Measurements from ENCODE around the gene DLL4.

The DLL4 gene

DNA sequence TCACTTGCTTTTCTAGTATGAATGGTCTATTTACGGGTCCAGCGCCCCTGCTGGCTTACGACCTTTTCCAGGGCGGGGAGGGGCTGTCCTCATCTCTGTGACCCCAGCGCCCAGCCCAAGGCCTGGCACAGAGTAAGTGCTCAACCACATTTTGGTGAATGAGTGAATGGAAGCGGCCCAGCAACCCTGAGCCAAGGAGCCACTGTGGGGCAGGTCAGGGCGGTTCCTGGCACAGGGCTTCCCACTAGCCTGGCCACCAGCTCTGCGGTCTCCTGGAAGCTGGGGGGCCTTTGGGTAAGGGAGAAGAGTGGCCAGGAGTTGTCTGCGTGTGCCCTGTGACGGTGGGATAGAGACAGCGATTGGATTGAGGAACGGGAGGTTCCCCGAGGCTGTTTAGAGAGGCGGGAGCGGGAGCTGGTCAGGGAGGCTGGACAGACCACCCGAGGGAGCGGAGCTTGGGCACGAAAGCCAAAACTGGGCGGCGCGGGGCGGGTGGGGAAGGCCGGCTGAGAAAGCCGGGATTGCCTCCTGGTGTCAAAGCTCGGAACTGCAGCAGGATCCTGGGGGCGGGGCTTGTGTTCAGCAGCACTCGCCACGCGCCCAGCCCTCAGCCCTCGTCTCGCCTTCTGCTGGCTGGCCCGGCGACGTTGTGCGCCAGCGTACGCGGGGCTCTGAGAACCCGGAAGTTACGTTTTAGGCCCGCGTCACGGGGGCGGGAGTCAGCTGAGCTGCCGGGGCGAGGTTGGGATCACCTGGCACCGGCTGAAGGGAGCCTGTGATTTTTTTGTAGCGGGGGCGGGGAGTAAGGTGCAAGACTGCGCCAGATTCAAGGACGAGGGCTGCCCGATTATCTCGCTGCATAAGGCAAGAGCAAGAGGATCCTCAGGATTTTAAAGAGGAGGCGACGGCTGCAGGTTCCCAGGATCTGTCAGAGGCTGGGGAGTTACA is 35.1 kb upstream of the DLL4 start, which contains the start of gene VPS18:
Gene VPS18 (plus strand): TSS at position 718 of the 948 bp plus-strand sequence. CDS start 319 bp downstream, outside the sequence.
- Histone ChIP-seq H3K9ac (ENCODE audit: low read length in 5 of 5) (peak within 1 kb of the TSS; percentile 84 to 94 (median 93)), H3K4me3 (ENCODE audit: low read depth in 1 of 5, low read length in 5 of 5) (peak within 1 kb of the TSS; percentile 86 to 92 (median 91)), H3K36me3 (ENCODE audit: control insufficient read depth in 5 of 5, insufficient read depth in 5 of 5, low read length in 5 of 5) (peaks cover 4 to 20% (median 14%) of the 10 kb centered on the region in 5 donors), H3K9me3 (ENCODE audit: control insufficient read depth in 5 of 5, low read length in 5 of 5) (no peaks in the 10 kb centered on the region), H3K4me1 (ENCODE audit: control insufficient read depth in 5 of 5, insufficient read depth in 5 of 5, low read length in 5 of 5) (peaks cover 8 to 26% (median 21%) of the 10 kb centered on the region in 5 donors), H3K27ac (ENCODE audit: low read depth, low read length) (peak within 1 kb of the TSS; percentile 79), H3K27me3 (ENCODE audit: control insufficient read depth in 5 of 5, insufficient read depth in 4 of 5, low read length in 5 of 5) (no peaks in the 10 kb centered on the region)

DNA sequence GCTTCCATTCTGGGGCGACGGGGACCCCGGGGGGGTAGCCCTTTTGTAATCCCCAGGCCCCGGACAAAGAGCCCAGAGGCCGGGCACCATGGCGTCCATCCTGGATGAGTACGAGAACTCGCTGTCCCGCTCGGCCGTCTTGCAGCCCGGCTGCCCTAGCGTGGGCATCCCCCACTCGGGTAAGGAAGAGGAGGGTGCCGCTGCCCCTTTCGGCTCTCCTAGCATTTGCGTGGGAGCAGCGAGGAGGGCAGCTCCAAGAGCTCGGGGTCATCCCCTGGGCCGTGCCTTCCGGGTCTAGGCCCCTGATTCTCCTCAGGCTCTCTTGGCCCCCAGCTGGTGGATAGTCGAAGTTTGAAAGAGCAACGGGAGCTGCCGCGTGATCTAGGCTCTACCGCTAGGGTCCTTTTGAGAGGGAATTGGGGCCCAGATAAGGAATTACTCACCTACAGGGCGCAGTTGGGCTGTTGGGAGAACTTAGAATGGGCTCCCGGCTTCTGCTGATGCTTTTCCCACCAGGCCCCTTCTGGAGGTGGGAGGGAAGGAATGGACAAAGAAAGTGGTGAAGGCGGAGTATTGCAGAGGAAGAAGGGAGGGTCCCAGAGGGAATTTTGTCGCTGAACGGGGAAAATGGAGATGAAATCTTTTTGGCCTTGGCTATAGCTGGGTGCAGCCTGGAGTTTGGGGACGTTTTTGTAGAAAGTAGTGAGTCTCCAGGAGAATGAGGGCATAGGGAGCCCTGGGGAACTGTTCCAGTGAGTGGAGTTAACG is 34.3 kb upstream of the DLL4 start:
- peak overlapping the region; percentile 86 to 92 (median 91) for H3K4me3 ChIP-seq (ENCODE audit: low read depth in 1 of 5, low read length in 5 of 5)
- no peaks in the 10 kb centered on the region for H3K27me3 ChIP-seq (ENCODE audit: control insufficient read depth in 5 of 5, insufficient read depth in 4 of 5, low read length in 5 of 5)
- peaks cover 4 to 29% (median 22%) of the 10 kb centered on the region in 5 donors for H3K36me3 ChIP-seq (ENCODE audit: control insufficient read depth in 5 of 5, insufficient read depth in 5 of 5, low read length in 5 of 5)
- H3K27ac ChIP-seq (ENCODE audit: low read depth, low read length), result peak overlapping the region; percentile 79
- H3K9ac ChIP-seq (ENCODE audit: low read length in 5 of 5), result peak overlapping the region; percentile 84 to 94 (median 90)
- no peaks in the 10 kb centered on the region for H3K9me3 ChIP-seq (ENCODE audit: control insufficient read depth in 5 of 5, low read length in 5 of 5)
- H3K4me1 ChIP-seq (ENCODE audit: control insufficient read depth in 5 of 5, insufficient read depth in 5 of 5, low read length in 5 of 5), result peaks cover 8 to 26% (median 21%) of the 10 kb centered on the region in 5 donors

DNA sequence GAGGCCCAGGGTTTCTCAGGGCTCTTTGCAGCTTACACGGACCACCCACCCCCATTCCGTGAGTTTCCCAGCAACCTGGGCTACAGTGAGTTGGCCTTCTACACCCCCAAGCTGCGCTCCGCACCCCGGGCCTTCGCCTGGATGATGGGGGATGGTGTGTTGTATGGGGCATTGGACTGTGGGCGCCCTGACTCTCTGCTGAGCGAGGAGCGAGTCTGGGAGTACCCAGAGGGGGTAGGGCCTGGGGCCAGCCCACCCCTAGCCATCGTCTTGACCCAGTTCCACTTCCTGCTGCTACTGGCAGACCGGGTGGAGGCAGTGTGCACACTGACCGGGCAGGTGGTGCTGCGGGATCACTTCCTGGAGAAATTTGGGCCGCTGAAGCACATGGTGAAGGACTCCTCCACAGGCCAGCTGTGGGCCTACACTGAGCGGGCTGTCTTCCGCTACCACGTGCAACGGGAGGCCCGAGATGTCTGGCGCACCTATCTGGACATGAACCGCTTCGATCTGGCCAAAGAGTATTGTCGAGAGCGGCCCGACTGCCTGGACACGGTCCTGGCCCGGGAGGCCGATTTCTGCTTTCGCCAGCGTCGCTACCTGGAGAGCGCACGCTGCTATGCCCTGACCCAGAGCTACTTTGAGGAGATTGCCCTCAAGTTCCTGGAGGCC is 29.5 kb upstream of the DLL4 start:
- Histone ChIP-seq H3K9me3 (ENCODE audit: control insufficient read depth in 5 of 5, low read length in 5 of 5) (no peaks in the 10 kb centered on the region), H3K9ac (ENCODE audit: low read length in 5 of 5) (no peak overlapping the region), H3K4me3 (ENCODE audit: low read depth in 1 of 5, low read length in 5 of 5) (no peak overlapping the region), H3K27me3 (ENCODE audit: control insufficient read depth in 5 of 5, insufficient read depth in 4 of 5, low read length in 5 of 5) (no peaks in the 10 kb centered on the region), H3K27ac (ENCODE audit: low read depth, low read length) (no peak overlapping the region), H3K36me3 (ENCODE audit: control insufficient read depth in 5 of 5, insufficient read depth in 5 of 5, low read length in 5 of 5) (peaks cover 4 to 60% (median 52%) of the 10 kb centered on the region in 5 donors), H3K4me1 (ENCODE audit: control insufficient read depth in 5 of 5, insufficient read depth in 5 of 5, low read length in 5 of 5) (peaks cover 9 to 31% (median 26%) of the 10 kb centered on the region in 5 donors)

DNA sequence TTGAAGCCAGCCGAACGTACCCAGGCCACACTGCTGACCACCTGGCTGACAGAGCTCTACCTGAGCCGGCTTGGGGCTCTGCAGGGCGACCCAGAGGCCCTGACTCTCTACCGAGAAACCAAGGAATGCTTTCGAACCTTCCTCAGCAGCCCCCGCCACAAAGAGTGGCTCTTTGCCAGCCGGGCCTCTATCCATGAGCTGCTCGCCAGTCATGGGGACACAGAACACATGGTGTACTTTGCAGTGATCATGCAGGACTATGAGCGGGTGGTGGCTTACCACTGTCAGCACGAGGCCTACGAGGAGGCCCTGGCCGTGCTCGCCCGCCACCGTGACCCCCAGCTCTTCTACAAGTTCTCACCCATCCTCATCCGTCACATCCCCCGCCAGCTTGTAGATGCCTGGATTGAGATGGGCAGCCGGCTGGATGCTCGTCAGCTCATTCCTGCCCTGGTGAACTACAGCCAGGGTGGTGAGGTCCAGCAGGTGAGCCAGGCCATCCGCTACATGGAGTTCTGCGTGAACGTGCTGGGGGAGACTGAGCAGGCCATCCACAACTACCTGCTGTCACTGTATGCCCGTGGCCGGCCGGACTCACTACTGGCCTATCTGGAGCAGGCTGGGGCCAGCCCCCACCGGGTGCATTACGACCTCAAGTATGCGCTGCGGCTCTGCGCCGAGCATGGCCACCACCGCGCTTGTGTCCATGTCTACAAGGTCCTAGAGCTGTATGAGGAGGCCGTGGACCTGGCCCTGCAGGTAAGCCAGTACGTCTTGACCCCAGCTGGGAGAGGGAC is 28.7 kb upstream of the DLL4 start:
- no peaks in the 10 kb centered on the region for H3K27me3 ChIP-seq (ENCODE audit: control insufficient read depth in 5 of 5, insufficient read depth in 4 of 5, low read length in 5 of 5)
- peaks cover 4 to 28% (median 24%) of the 10 kb centered on the region in 5 donors for H3K4me1 ChIP-seq (ENCODE audit: control insufficient read depth in 5 of 5, insufficient read depth in 5 of 5, low read length in 5 of 5)
- H3K4me3 ChIP-seq (ENCODE audit: low read depth in 1 of 5, low read length in 5 of 5), result no peak overlapping the region
- H3K36me3 ChIP-seq (ENCODE audit: control insufficient read depth in 5 of 5, insufficient read depth in 5 of 5, low read length in 5 of 5), result peaks cover 4 to 60% (median 52%) of the 10 kb centered on the region in 5 donors
- no peak overlapping the region for H3K9ac ChIP-seq (ENCODE audit: low read length in 5 of 5)
- H3K9me3 ChIP-seq (ENCODE audit: control insufficient read depth in 5 of 5, low read length in 5 of 5), result no peaks in the 10 kb centered on the region
- no peak overlapping the region for H3K27ac ChIP-seq (ENCODE audit: low read depth, low read length)

DNA sequence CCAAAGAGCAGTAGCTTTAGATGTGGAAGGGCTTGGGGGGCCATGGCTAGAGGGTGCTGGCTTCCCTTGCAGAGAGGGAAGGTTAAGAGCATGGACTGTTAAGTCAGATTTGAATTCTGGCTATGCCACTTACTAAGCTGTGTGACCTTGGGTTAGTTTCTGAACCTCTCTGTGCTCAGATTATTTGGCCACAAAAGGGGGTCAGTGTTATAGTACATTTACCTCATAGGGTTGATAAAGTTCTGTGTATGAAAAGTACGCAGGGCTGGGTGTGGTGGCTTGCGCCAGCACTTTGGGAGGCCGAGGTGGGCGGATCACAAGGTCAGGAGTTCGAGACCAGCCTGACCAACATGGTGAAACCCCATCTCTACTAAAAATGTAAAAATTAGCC is 28.1 kb upstream of the DLL4 start:
- no peak overlapping the region for H3K4me3 ChIP-seq (ENCODE audit: low read depth in 1 of 5, low read length in 5 of 5)
- no peaks in the 10 kb centered on the region for H3K27me3 ChIP-seq (ENCODE audit: control insufficient read depth in 5 of 5, insufficient read depth in 4 of 5, low read length in 5 of 5)
- H3K36me3 ChIP-seq (ENCODE audit: control insufficient read depth in 5 of 5, insufficient read depth in 5 of 5, low read length in 5 of 5), result peaks cover 4 to 56% (median 49%) of the 10 kb centered on the region in 5 donors
- H3K27ac ChIP-seq (ENCODE audit: low read depth, low read length), result no peak overlapping the region
- H3K9me3 ChIP-seq (ENCODE audit: control insufficient read depth in 5 of 5, low read length in 5 of 5), result no peaks in the 10 kb centered on the region
- H3K4me1 ChIP-seq (ENCODE audit: control insufficient read depth in 5 of 5, insufficient read depth in 5 of 5, low read length in 5 of 5), result peaks cover 8 to 28% (median 24%) of the 10 kb centered on the region in 5 donors
- no peak overlapping the region for H3K9ac ChIP-seq (ENCODE audit: low read length in 5 of 5)

DNA sequence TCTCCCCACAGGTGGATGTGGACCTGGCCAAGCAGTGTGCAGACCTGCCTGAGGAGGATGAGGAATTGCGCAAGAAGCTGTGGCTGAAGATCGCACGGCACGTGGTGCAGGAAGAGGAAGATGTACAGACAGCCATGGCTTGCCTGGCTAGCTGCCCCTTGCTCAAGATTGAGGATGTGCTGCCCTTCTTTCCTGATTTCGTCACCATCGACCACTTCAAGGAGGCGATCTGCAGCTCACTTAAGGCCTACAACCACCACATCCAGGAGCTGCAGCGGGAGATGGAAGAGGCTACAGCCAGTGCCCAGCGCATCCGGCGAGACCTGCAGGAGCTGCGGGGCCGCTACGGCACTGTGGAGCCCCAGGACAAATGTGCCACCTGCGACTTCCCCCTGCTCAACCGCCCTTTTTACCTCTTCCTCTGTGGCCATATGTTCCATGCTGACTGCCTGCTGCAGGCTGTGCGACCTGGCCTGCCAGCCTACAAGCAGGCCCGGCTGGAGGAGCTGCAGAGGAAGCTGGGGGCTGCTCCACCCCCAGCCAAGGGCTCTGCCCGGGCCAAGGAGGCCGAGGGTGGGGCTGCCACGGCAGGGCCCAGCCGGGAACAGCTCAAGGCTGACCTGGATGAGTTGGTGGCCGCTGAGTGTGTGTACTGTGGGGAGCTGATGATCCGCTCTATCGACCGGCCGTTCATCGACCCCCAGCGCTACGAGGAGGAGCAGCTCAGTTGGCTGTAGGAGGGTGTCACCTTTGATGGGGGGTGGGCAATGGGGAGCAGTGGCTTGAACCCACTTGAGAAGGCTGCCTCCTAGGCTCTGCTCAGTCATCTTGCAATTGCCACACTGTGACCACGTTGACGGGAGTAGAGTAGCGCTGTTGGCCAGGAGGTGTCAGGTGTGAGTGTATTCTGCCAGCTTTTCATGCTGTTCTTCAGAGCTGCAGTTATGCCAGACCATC is 26.3 kb upstream of the DLL4 start:
- Histone ChIP-seq H3K4me3 (ENCODE audit: low read depth in 1 of 5, low read length in 5 of 5) (no peak overlapping the region), H3K36me3 (ENCODE audit: control insufficient read depth in 5 of 5, insufficient read depth in 5 of 5, low read length in 5 of 5) (peaks cover 0 to 49% (median 45%) of the 10 kb centered on the region in 5 donors), H3K27ac (ENCODE audit: low read depth, low read length) (no peak overlapping the region), H3K27me3 (ENCODE audit: control insufficient read depth in 5 of 5, insufficient read depth in 4 of 5, low read length in 5 of 5) (no peaks in the 10 kb centered on the region), H3K9ac (ENCODE audit: low read length in 5 of 5) (no peak overlapping the region), H3K9me3 (ENCODE audit: control insufficient read depth in 5 of 5, low read length in 5 of 5) (no peaks in the 10 kb centered on the region), H3K4me1 (ENCODE audit: control insufficient read depth in 5 of 5, insufficient read depth in 5 of 5, low read length in 5 of 5) (peaks cover 10 to 46% (median 41%) of the 10 kb centered on the region in 5 donors)

DNA sequence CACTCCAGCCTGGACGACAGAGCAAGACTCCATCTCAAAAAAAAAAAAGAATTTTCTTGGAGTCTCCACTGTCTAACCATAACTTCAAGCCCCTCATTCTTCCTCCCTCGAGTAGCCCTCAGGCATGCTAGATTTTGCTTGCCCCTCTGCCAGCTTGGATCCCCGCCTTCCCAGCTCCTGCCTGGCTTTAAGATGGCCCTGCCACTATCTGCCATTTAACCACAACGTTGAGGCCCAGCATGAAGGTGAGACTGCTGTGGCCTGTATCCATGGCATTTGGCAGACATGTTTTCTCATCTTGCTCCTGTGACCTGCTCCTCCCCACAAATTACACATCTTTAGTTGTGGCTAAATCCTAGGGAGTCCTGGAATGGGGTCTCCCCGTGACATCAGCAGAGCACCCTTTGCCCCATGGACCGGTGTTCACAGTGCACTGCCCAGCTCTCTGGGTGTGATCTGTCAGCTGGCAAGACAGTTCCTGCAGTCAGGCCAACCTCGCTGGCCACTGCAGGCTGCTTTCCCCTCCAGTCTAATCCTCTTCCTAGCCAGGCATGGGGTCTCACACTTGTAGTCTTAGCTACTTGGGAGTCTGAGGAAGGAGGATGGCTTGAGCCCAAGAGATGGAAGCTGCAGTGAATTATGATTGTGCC is 24.5 kb upstream of the DLL4 start:
- Histone ChIP-seq H3K9me3 (ENCODE audit: control insufficient read depth in 5 of 5, low read length in 5 of 5) (no peaks in the 10 kb centered on the region), H3K9ac (ENCODE audit: low read length in 5 of 5) (no peak overlapping the region), H3K27ac (ENCODE audit: low read depth, low read length) (no peak overlapping the region), H3K4me3 (ENCODE audit: low read depth in 1 of 5, low read length in 5 of 5) (no peak overlapping the region), H3K27me3 (ENCODE audit: control insufficient read depth in 5 of 5, insufficient read depth in 4 of 5, low read length in 5 of 5) (no peaks in the 10 kb centered on the region), H3K36me3 (ENCODE audit: control insufficient read depth in 5 of 5, insufficient read depth in 5 of 5, low read length in 5 of 5) (peaks cover 0 to 36% (median 31%) of the 10 kb centered on the region in 5 donors), H3K4me1 (ENCODE audit: control insufficient read depth in 5 of 5, insufficient read depth in 5 of 5, low read length in 5 of 5) (peaks cover 12 to 60% (median 55%) of the 10 kb centered on the region in 5 donors)
